HCT116 (cell line): ENCODE measurements around the gene RPL15. TPM values are rescaled to one million over a fixed set of nuclear protein-coding genes. Genes with fewer than 3 reads are reported as not detected.

Experiments used
- ATAC-seq: fragments of 200-7000 bp; cut with Tn5 transposase; 2 replicates; pipeline ENCODE4 v1.9.1; 2020; ENCODE audit warnings: mild to moderate bottlenecking, moderate library complexity
- BruUV-seq: library from RNA; stranded (reverse); fragments of 400-500 nt; replicated peaks from 2 replicates; lab custom pipeline; 2021; lab: Mats Ljungman, UMichigan
- CTCF ChIA-PET: fragments of 300-600 bp; sonication (Branson Sonifier 250); formaldehyde crosslinking; loops from one replicate; lab custom pipeline; 2021; ENCODE audit warnings: antibody characterized with exemption; lab: Charles Lee
- POLR2A ChIA-PET: fragments of 300-600, 350-600 bp; sonication (Branson Sonifier 250); formaldehyde crosslinking; loops from one replicate; lab custom pipeline; 2021; ENCODE audit warnings: antibody characterized with exemption; lab: Charles Lee
- RAD21 ChIA-PET, 2 experiments: fragments of 300-600 bp; sonication (Branson Sonifier 250); formaldehyde crosslinking; loops; one replicate each; lab custom pipeline; 2023; ENCODE audit warnings: low total read pairs in 2 of 2; ENCODE audit not compliant: uncharacterized antibody in 2 of 2, unreplicated experiment in 2 of 2, low non-redundant PET in 1 of 2; lab: Charles Lee
- DNase-seq: peaks from one replicate; pipeline ENCODE4 v3.0.0-alpha.2; 2010; ENCODE audit warnings: low read depth, low spot score
- H2AFZ ChIP-seq: fragments of 200-600 bp; shearing (Covaris generic), sonication (generic); 2 replicates; pipeline ENCODE4 v1.6.1; 2017; ENCODE audit warnings: low read depth, mixed run types, mixed read lengths, antibody characterized with exemption, low read length; ENCODE audit not compliant: poor library complexity, severe bottlenecking
- H3K27ac ChIP-seq: 2 replicates; pipeline ENCODE4 v1.5.1; 2012; ENCODE audit warnings: low read depth, low read length
- H3K27me3 ChIP-seq: fragments of 200-600 bp; sonication (generic); 2 replicates; pipeline ENCODE4 v1.6.1; 2016; ENCODE audit warnings: mixed run types, low read length, mixed read lengths; ENCODE audit not compliant: insufficient read depth
- H3K36me3 ChIP-seq, 2 experiments: fragments of 200-500 bp in 1 of 2; fragments of 200-600 bp in 1 of 2; sonication (Bioruptor generic) in 1 of 2; sonication (generic) in 1 of 2; 2 replicates each; pipeline versions ENCODE4 v1.5.1 to v1.6.1; 2014 to 2016; ENCODE audit warnings: low read length in 2 of 2, inconsistent platforms in 1 of 2, mixed read lengths in 1 of 2, mixed run types in 1 of 2; ENCODE audit not compliant: insufficient read depth in 2 of 2, control insufficient read depth in 1 of 2
- H3K4me1 ChIP-seq, 2 experiments: fragments of 200-600 bp in 1 of 2; sonication (generic) in 1 of 2; 2 replicates each; pipeline versions ENCODE4 v1.5.1 to v1.6.1; 2012 to 2017; ENCODE audit warnings: low read length in 2 of 2, inconsistent platforms in 1 of 2, mild to moderate bottlenecking in 1 of 2, mixed read lengths in 1 of 2, mixed run types in 1 of 2, moderate library complexity in 1 of 2; ENCODE audit not compliant: insufficient read depth in 2 of 2, control insufficient read depth in 1 of 2
- H3K4me2 ChIP-seq: fragments of 200-600 bp; sonication (generic); 2 replicates; pipeline ENCODE4 v1.6.1; 2017; ENCODE audit warnings: mixed run types, low read length, mixed read lengths
- H3K4me3 ChIP-seq, 2 experiments: fragments of 200-600 bp in 1 of 2; sonication (generic) in 1 of 2; replicated peaks in 1 of 2; 2 replicates each; pipeline ENCODE4 v1.5.1; 2011 to 2016; ENCODE audit warnings: low read length in 2 of 2, control low read depth in 1 of 2, low read depth in 1 of 2, mild to moderate bottlenecking in 1 of 2, mixed read lengths in 1 of 2, mixed run types in 1 of 2
- H3K79me2 ChIP-seq: fragments of 200-600 bp; sonication (generic); 2 replicates; pipeline ENCODE4 v1.6.1; 2017; ENCODE audit warnings: mild to moderate bottlenecking, mixed run types, low read length, moderate library complexity, mixed read lengths; ENCODE audit not compliant: insufficient read depth
- H3K9ac ChIP-seq: fragments of 200-600 bp; sonication (generic); 2 replicates; pipeline ENCODE4 v1.6.1; 2016; ENCODE audit warnings: low read length, mixed read lengths
- H3K9me2 ChIP-seq: fragments of 200-600 bp; sonication (generic), shearing (Covaris generic); 2 replicates; pipeline ENCODE4 v1.6.1; 2017; ENCODE audit warnings: mixed run types, mild to moderate bottlenecking, moderate library complexity; ENCODE audit not compliant: insufficient read depth
- H3K9me3 ChIP-seq, 2 experiments: fragments of 200-500 bp in 1 of 2; fragments of 200-600 bp in 1 of 2; sonication (Bioruptor generic) in 1 of 2; sonication (generic) in 1 of 2; 2 replicates each; pipeline ENCODE4 v1.6.1; 2014 to 2017; ENCODE audit warnings: low read length in 2 of 2, mixed read lengths in 2 of 2, inconsistent platforms in 1 of 2, low read depth in 1 of 2, mild to moderate bottlenecking in 1 of 2, mixed run types in 1 of 2, moderate library complexity in 1 of 2; ENCODE audit not compliant: control insufficient read depth in 1 of 2, insufficient read depth in 1 of 2
- H4K20me1 ChIP-seq: fragments of 200-600 bp; sonication (generic), shearing (Covaris generic); 2 replicates; pipeline ENCODE4 v1.6.1; 2017; ENCODE audit warnings: mixed run types, mild to moderate bottlenecking, moderate library complexity; ENCODE audit not compliant: insufficient read depth
- ATF3 ChIP-seq: IDR thresholded peaks from 2 replicates; pipeline ENCODE4 v1.6.1; 2012
- CEBPB ChIP-seq: IDR thresholded peaks from 2 replicates; pipeline ENCODE4 v1.6.1; 2012; ENCODE audit warnings: low read depth
- EGR1 ChIP-seq: IDR thresholded peaks from 2 replicates; pipeline ENCODE4 v1.6.1; 2012; ENCODE audit warnings: low read depth
- ELF1 ChIP-seq: IDR thresholded peaks from 2 replicates; pipeline ENCODE4 v1.6.1; 2012; ENCODE audit warnings: low read depth, borderline replicate concordance
- EZH2phosphoT487 ChIP-seq: fragments of 200-600 bp; IDR thresholded peaks from 2 replicates; pipeline ENCODE4 v1.6.1; 2018; ENCODE audit warnings: antibody characterized with exemption, borderline replicate concordance
- FOSL1 ChIP-seq: IDR thresholded peaks from 2 replicates; pipeline ENCODE4 v1.6.1; 2012; ENCODE audit warnings: low read depth
- JUND ChIP-seq: IDR thresholded peaks from 2 replicates; pipeline ENCODE4 v1.6.1; 2012
- MAX ChIP-seq: IDR thresholded peaks from 2 replicates; pipeline ENCODE4 v1.6.1; 2012
- POLR2A ChIP-seq: IDR thresholded peaks from 2 replicates; pipeline ENCODE4 v1.7.0; 2011; ENCODE audit warnings: borderline replicate concordance; ENCODE audit not compliant: insufficient read depth, insufficient read length; ENCODE audit errors: extremely low read depth
- POLR2AphosphoS5 ChIP-seq: IDR thresholded peaks from 2 replicates; pipeline ENCODE4 v1.6.1; 2011; ENCODE audit warnings: mild to moderate bottlenecking, low read depth, low read length, moderate library complexity
- REST ChIP-seq: IDR thresholded peaks from 2 replicates; pipeline ENCODE4 v1.6.1; 2012; ENCODE audit warnings: low read depth
- SIN3A ChIP-seq: IDR thresholded peaks from 2 replicates; pipeline ENCODE4 v1.6.1; 2012; ENCODE audit warnings: low read depth
- SP1 ChIP-seq: IDR thresholded peaks from 2 replicates; pipeline ENCODE4 v1.6.1; 2012; ENCODE audit warnings: low read depth
- SRF ChIP-seq: IDR thresholded peaks from 2 replicates; pipeline ENCODE4 v1.6.1; 2012; ENCODE audit warnings: low read depth
- TCF7L2 ChIP-seq: IDR thresholded peaks from 2 replicates; pipeline ENCODE4 v1.7.0; 2011; ENCODE audit warnings: borderline replicate concordance, inconsistent platforms; ENCODE audit not compliant: insufficient read depth, insufficient read length; ENCODE audit errors: extremely low read depth
- YY1 ChIP-seq: IDR thresholded peaks from 2 replicates; pipeline ENCODE4 v1.6.1; 2011; ENCODE audit warnings: low read length, low read depth, moderate library complexity, mild to moderate bottlenecking; ENCODE audit not compliant: insufficient replicate concordance; ENCODE audit errors: extremely low read depth
- ZFX ChIP-seq: fragments of 450-650 bp; IDR thresholded peaks from 2 replicates; pipeline ENCODE4 v1.6.1; 2017
- ZNF274 ChIP-seq: fragments of 200-500 bp; sonication (Bioruptor generic); IDR thresholded peaks from 2 replicates; pipeline ENCODE4 v1.6.1; 2014; ENCODE audit warnings: mild to moderate bottlenecking, low read depth, low read length, inconsistent platforms
- intact Hi-C: fragments of 100-400 bp; cut with micrococcal nuclease; formaldehyde crosslinking; loops from 2 replicates; pipeline ENCODE4 v1.10.0; 2022
- total RNA-seq: library from RNA; stranded (reverse); gene quantifications from one replicate; pipeline ENCODE4 v1.2.1, GENCODE V29; 2021; ENCODE audit not compliant: unreplicated experiment

The RPL15 gene
- total RNA-seq, 1 experiment from 2014 or later, result 2,177 TPM

GRCh38 chr3:23953523-23953922 is 36.6 kb downstream of the RPL15 start (continued):
- TF ChIP-seq REST (no peak), SP1 (no peak), ZFX (no peak), EGR1 (no peak), CEBPB (no peak), EZH2phosphoT487 (no peak), TCF7L2 (no peak), POLR2AphosphoS5 (no peak)

GRCh38 chr3:23954144-23954543 is 37.2 kb downstream of the RPL15 start:
- Histone ChIP-seq H2AFZ (no peak overlapping the region), H3K4me3 (no peak overlapping the region), H3K27ac (no peak overlapping the region), H3K9ac (no peak overlapping the region), H3K4me1 (peaks cover 26 to 48% of the 10 kb centered on the region in 2 experiments), H3K9me2 (no peaks in the 10 kb centered on the region), H3K27me3 (no peaks in the 10 kb centered on the region), H3K4me2 (no peak overlapping the region), H3K9me3 (no peaks in the 10 kb centered on the region), H3K36me3 (peaks cover 4 to 5% of the 10 kb centered on the region in 2 experiments; a peak in 2 of 4 replicates), H4K20me1 (peaks cover 19% of the 10 kb centered on the region; the same call in 1 of the 2 replicates), H3K79me2 (peaks cover 86% of the 10 kb centered on the region)
- no peak for TF ChIP-seq ELF1
- TF ChIP-seq POLR2A, result no peak
- TF ChIP-seq REST, result no peak
- TF ChIP-seq EZH2phosphoT487, result no peak
- TF ChIP-seq YY1, result no peak
- no peak for TF ChIP-seq SIN3A
- TF ChIP-seq MAX, result no peak
- no peak for TF ChIP-seq JUND
- no peak for TF ChIP-seq ZNF274
- TF ChIP-seq FOSL1, result no peak
- no peak for TF ChIP-seq ZFX
- no peak for TF ChIP-seq SRF
- no peak for TF ChIP-seq SP1
- no peak for TF ChIP-seq ATF3
- no peak for DNase-seq
- POLR2A ChIA-PET, result interaction anchor here (0.8 kb wide), 1 partner anchor 8 kb away, joined by 4 read pairs; no protein-coding TSS in a partner anchor
- CTCF ChIA-PET, result no interaction called here
- no peak for ATAC-seq
- RAD21 ChIA-PET, result no interaction called here
- BruUV-seq, result no TSS peak
- intact Hi-C loops, result no loop called here
